Effector memory CD4-positive, alpha-beta T cell (primary cell): ENCODE measurements around the gene ALDOC.
"Not testable (repeated sequence)": the region's sequence is repeated elsewhere in the genome, so short reads cannot be mapped to it uniquely, and the experiment has no call there.

Source experiments
- DNase-seq, 3 donors: peaks; one replicate each; pipeline ENCODE4 v3.0.0-alpha.2; 2020
- H3K27ac ChIP-seq: 2 replicates; pipeline ENCODE4 v1.7.0; 2013; ENCODE audit warnings: mild to moderate bottlenecking, low read length, moderate library complexity; ENCODE audit not compliant: insufficient read depth, poor library complexity, severe bottlenecking
- H3K27me3 ChIP-seq: replicated peaks from 2 replicates; pipeline ENCODE4 v1.7.0; 2013; ENCODE audit warnings: mild to moderate bottlenecking, low read length; ENCODE audit not compliant: insufficient read depth, control insufficient read depth, poor library complexity, severe bottlenecking
- H3K36me3 ChIP-seq: 2 replicates; pipeline ENCODE4 v1.7.0; 2013; ENCODE audit warnings: mild to moderate bottlenecking, low read length, moderate library complexity; ENCODE audit not compliant: control insufficient read depth, insufficient read depth
- H3K4me1 ChIP-seq: 2 replicates; pipeline ENCODE4 v1.7.0; 2013; ENCODE audit warnings: low read length, mild to moderate bottlenecking; ENCODE audit not compliant: control insufficient read depth, insufficient read depth, poor library complexity, severe bottlenecking
- H3K4me3 ChIP-seq: 2 replicates; pipeline ENCODE4 v1.7.0; 2013; ENCODE audit warnings: low read length, low read depth, mild to moderate bottlenecking; ENCODE audit not compliant: insufficient read depth, poor library complexity, severe bottlenecking
- H3K9me3 ChIP-seq: 2 replicates; pipeline ENCODE4 v1.7.0; 2013; ENCODE audit warnings: mild to moderate bottlenecking, low read length, moderate library complexity; ENCODE audit not compliant: control insufficient read depth

Gene ALDOC

DNA sequence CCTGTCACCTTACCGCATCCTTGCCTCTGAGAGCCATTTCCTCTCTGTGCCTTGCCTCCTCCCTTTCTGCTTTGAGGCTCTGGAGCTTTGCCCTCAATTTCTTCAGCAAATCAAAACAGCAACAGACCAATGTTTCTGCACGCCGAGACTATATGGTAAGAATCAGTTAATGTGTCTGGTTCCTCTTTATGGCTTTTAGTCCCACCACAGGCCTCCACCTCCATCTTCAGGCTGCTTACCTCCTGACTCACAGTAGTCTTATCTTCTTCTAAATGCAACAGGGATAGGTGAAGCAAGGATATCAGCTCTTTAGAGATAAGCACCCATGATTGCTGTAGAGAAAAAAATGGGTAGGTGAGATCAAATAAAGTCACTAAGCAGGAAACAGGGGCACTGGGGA is 9.2 kb upstream of the ALDOC start:
- Histone ChIP-seq H3K4me3 (no peak overlapping the region), H3K27ac (no peak overlapping the region), H3K36me3 (peaks cover 6% of the 10 kb centered on the region), H3K27me3 (no peaks in the 10 kb centered on the region), H3K4me1 (no peaks in the 10 kb centered on the region), H3K9me3 (no peaks in the 10 kb centered on the region)
- DNase-seq: no peak

DNA sequence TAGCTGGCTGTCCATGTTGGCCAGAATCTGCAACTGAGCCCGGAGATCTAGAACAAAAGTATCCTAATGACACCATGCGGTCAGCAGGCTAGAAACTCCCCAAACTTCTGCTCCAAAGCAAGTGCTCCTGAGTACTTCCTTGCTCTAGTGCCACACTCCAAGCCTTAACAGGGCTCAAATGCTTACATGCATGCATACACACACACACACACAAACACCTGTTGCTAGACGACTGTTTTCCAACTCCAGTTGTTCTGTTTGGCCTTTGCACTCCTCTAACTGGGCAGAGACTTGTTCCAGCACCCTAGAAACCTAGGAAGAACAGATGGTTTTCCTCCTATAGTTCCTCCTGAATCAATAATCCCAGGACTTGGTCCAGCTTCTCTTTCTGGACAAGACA is 7.7 kb upstream of the ALDOC start:
- no peak for DNase-seq
- Histone ChIP-seq H3K4me1 (no peaks in the 10 kb centered on the region), H3K27ac (no peak overlapping the region), H3K36me3 (peaks cover 6% of the 10 kb centered on the region), H3K4me3 (no peak overlapping the region), H3K9me3 (no peaks in the 10 kb centered on the region), H3K27me3 (no peaks in the 10 kb centered on the region)

DNA sequence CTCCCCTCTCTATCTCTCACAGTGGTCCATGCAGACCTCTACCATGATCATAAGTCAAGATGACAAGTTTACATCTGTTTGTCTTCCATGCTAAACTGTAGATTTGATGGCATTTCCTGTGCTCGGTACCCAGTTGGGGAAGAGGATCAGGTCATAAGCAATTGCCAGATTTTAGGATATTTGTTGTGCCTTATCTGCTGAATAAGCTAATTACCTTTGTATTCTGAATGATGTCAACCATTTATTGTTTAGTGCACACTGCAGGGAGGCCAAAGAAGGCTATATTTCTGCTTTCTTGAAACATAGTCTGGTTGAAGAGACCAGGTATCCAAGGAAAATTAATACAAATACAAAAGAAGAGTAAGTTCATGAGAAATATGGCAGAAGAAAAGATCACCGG is 5.8 kb upstream of the ALDOC start:
- Histone ChIP-seq H3K4me1 (no peaks in the 10 kb centered on the region), H3K36me3 (peaks cover 6% of the 10 kb centered on the region), H3K27ac (no peak overlapping the region), H3K9me3 (no peaks in the 10 kb centered on the region), H3K27me3 (no peaks in the 10 kb centered on the region), H3K4me3 (no peak overlapping the region)
- DNase-seq: no peak

DNA sequence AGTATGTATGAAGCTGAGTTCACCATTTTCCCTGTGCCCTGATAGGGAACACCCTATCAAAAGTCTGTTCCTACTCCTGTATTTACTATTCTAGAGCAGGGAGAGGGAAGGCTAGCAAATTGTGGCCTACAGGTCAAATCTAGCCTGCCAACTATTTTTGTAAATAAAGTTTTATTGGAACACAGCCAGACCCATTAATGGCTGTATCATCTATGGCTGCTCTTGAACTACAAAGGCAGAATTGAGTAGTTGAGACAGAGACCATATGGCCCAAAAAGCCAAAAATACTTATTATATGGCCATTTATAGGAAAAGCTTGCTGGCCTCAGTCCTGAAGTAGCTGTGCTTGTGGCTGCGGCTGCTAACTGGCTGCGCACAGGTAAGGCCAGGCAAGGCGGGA is 4.3 kb upstream of the ALDOC start:
- H3K27me3 ChIP-seq: no peaks in the 10 kb centered on the region
- H3K4me1 ChIP-seq: peaks cover 3% of the 10 kb centered on the region
- no peaks in the 10 kb centered on the region for H3K9me3 ChIP-seq
- peaks cover 6% of the 10 kb centered on the region for H3K36me3 ChIP-seq
- DNase-seq: no peak
- no peak overlapping the region for H3K4me3 ChIP-seq
- no peak overlapping the region for H3K27ac ChIP-seq

DNA sequence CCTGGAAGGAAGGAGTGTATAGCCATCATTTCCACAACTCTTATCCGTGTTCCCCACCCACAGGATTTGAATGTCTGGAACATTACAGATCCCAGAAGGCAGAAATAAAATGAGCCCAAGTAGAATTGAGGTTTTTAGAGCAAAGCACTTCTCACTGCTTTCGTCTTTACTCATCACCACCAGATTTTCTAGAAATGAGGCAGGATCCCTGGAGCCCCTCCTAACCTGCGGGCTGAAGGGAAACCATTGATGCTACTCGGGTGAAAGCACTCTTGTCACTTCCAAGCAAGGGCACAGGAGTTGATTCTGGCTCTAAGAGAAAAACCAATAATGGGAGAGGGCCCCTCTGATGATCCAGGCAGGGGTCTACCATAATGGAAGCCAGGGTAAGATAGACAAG is 2.8 kb upstream of the ALDOC start:
- Histone ChIP-seq H3K27me3 (no peaks in the 10 kb centered on the region), H3K4me3 (no peak overlapping the region), H3K36me3 (no peaks in the 10 kb centered on the region), H3K9me3 (no peaks in the 10 kb centered on the region), H3K27ac (no peak overlapping the region), H3K4me1 (peaks cover 8% of the 10 kb centered on the region)
- DNase-seq: no peak

DNA sequence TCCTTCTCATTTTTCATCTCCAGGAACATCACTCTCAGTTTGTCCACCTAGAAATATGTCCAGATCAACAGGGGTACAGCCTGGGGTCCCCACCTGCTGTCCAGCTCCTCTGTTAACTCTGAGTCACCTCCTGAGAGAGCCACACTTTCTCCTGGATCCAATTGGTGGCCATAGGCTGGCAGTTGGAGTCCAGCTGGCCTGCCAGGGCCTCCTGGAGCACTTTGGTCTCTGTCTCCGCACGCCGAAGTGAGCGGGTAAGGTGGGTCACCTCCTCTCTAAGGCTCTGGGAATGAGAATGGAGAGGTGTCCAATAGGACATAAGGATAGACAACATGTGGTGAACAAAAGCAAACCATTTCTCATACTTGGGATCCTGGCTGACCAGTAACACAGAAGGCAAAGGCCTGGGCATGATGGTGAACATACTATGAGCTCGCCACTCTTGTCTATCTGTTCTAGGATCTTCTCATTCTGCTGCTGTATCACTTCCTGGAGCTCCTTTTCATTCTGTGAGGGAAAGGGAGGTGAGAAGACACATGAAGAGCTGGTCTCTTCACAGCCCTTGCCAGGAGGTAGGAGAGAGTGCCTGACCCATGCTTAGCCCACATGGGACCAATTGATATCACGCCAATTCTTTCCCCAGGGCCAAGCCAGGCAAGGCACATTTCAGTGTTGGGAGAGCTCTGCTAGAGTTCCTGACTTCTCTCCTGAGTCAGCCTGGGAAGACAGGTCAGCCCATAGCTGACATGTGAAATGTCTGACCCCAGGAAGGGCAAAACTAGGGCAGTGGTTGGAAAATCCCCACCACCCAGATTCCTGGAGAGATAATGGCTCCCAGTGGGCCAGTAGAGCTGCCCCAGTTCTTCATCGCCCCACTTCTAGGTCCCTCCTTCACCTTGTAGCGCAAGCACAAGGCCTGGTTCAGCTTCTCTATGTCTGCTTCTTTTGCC is 1.8 kb upstream of the ALDOC start:
- H3K36me3 ChIP-seq: no peaks in the 10 kb centered on the region
- no peaks in the 10 kb centered on the region for H3K9me3 ChIP-seq
- peaks cover 8% of the 10 kb centered on the region for H3K4me1 ChIP-seq
- H3K27me3 ChIP-seq: no peaks in the 10 kb centered on the region
- H3K4me3 ChIP-seq: no peak overlapping the region
- DNase-seq: no peak
- no peak overlapping the region for H3K27ac ChIP-seq

DNA sequence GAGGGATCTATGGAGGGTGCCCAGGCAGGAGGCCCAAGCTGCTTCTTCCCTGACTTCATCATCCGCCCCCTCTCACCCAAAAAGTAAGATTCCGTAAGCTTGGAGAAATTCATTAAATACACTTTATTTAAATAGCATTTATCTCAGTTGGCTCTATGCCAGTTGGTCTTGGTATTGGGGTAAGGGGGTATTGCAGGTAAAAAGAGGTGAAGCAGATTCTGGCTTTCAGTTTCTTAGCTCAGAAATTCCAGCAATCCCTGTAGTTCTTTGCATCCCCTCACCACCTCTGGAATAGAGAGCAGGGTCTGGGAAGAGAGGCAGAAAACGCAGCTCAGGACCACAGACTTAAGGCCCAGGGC is 750 bp upstream of the ALDOC start:
- no peaks in the 10 kb centered on the region for H3K27me3 ChIP-seq
- no peaks in the 10 kb centered on the region for H3K36me3 ChIP-seq
- H3K27ac ChIP-seq: no peak overlapping the region
- H3K4me3 ChIP-seq: no peak overlapping the region
- peaks cover 8% of the 10 kb centered on the region for H3K4me1 ChIP-seq
- H3K9me3 ChIP-seq: no peaks in the 10 kb centered on the region
- no peak for DNase-seq

DNA sequence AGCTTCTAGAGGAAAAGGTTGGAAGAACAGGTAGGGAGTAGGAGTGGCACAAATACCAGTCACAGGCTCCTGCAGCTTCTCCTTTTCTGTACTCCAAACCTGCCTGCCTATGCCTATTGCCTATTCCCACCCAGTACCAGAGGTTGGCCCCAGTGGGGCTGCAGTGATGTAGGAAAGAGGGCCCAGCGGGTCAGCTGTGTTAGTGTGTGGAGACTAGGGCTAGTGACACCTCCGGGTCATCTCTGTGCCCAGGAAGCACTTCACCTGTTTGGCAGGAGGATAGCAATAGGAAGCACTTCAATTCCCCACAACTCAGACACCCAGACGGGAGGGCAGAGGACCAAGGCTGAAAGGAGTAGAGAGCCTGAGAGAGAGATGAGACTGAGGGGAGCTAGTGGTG is 679 bp downstream of the ALDOC start:
- H3K27me3 ChIP-seq, H3K36me3 ChIP-seq, H3K27ac ChIP-seq, H3K9me3 ChIP-seq, DNase-seq, H3K4me3 ChIP-seq: not testable (repeated sequence)
- H3K4me1 ChIP-seq: peaks cover 13% of the 10 kb centered on the region

DNA sequence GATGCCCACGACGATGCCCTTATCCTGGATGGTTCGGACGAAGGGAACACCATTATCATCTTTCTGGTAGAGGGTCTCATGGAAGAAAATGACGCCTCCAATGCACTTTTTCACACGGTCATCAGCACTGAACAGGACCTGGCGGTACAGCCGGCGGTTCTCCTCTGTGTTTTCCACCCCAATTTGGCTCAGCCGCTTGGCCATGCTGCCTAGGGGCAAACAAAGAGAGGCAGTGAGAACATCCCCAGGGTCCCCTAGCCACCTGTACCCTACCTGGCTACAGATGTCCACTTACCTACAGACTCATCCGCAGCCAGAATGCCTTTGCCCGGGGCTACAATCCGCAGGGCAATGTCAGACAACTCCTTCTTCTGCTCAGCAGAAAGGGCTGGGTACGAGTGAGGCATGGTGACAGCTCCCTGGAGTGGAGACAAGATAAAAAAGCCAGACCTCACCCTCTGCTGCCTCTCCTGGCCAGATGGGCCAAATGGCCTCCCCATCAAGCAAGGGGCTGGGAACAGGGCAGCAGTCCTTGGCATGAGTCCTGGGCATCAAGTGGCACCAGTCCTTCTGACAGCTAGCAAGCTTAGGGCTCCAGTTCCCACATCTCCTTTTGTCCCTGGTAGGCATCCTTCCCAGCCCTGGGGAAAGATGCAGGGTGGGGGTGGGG is 1.4 kb downstream of the ALDOC start:
- no peaks in the 10 kb centered on the region for H3K27me3 ChIP-seq
- H3K4me3 ChIP-seq: no peak overlapping the region
- peaks cover 17% of the 10 kb centered on the region for H3K4me1 ChIP-seq
- no peaks in the 10 kb centered on the region for H3K36me3 ChIP-seq
- H3K9me3 ChIP-seq: no peaks in the 10 kb centered on the region
- H3K27ac ChIP-seq: no peak overlapping the region
- DNase-seq: no peak

DNA sequence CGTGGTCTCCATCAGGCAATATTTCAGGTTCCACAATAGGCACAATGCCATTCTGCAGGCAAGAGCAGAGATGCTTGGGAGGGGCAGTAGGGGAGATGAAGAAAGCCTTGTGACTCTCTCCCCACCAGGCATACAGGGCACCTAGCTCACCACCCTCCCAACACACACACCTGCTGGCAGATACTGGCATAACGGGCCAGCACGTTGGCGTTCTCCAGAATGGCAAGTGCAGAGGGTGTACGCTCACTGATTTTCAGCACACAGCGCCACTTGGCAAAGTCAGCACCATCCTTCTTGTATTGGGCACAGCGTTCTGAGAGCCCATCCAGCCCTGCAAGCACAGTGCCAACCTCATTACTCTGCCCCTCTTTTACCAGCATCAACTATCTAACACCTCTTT is 2.2 kb downstream of the ALDOC start:
- Histone ChIP-seq H3K36me3 (no peaks in the 10 kb centered on the region), H3K4me1 (peaks cover 24% of the 10 kb centered on the region), H3K9me3 (no peaks in the 10 kb centered on the region), H3K27ac (no peak overlapping the region), H3K4me3 (no peak overlapping the region), H3K27me3 (no peaks in the 10 kb centered on the region)
- DNase-seq: no peak
